Caco-2 (cell line): ENCODE results near the gene TELO2. TPM values are rescaled to one million over a fixed set of nuclear protein-coding genes. Genes with fewer than 3 reads are reported as not detected.
A peak's percentile ranks its signal among the peaks of the same experiment; 100 is the strongest.

Experiments
- Bru-seq: library from RNA; stranded (reverse); fragments of 400-500 nt; gene quantifications from one replicate; lab custom pipeline; 2021; lab: Mats Ljungman, UMichigan
- BruChase-seq, 2 experiments: library from RNA; stranded (reverse); fragments of 400-500 nt; gene quantifications; one replicate each; lab custom pipeline; 2021; lab: Mats Ljungman, UMichigan
- BruUV-seq: library from RNA; stranded (reverse); fragments of 400-500 nt; replicated peaks from 2 replicates; lab custom pipeline; 2021; lab: Mats Ljungman, UMichigan
- CTCF ChIA-PET: fragments of 300-600 bp; sonication (Branson Sonifier 250); formaldehyde crosslinking; loops from one replicate; lab custom pipeline; 2022; ENCODE audit warnings: antibody characterized with exemption; lab: Charles Lee
- POLR2A ChIA-PET: fragments of 300-600 bp; sonication (Branson Sonifier 250); formaldehyde crosslinking; loops from one replicate; lab custom pipeline; 2022; ENCODE audit warnings: antibody characterized with exemption; lab: Charles Lee
- DNase-seq, 2 experiments: peaks; one replicate each; pipeline versions ENCODE4 v3.0.0 to v3.0.0-alpha.2; 2020 to 2022
- H3K27me3 ChIP-seq: replicated peaks from 2 replicates; pipeline ENCODE4 v1.6.0; 2011; ENCODE audit warnings: low read length; ENCODE audit not compliant: control insufficient read depth, insufficient read depth
- H3K36me3 ChIP-seq: 2 replicates; pipeline ENCODE4 v1.5.1; 2011; ENCODE audit warnings: low read length; ENCODE audit not compliant: control insufficient read depth, insufficient read depth
- H3K4me1 ChIP-seq: fragments of 250-450 bp; sonication (Bioruptor Pico); 2 replicates; pipeline ENCODE4 v1.5.1; 2020; ENCODE audit warnings: mild to moderate bottlenecking
- H3K4me3 ChIP-seq: 2 replicates; pipeline ENCODE4 v1.5.1; 2011; ENCODE audit warnings: low read depth, mild to moderate bottlenecking, control low read depth, low read length
- H3K9me3 ChIP-seq: fragments of 250-450 bp; sonication (Bioruptor Pico); 2 replicates; pipeline ENCODE4 v1.5.1; 2020; ENCODE audit warnings: mild to moderate bottlenecking, moderate library complexity
- H3K27ac Mint-ChIP-seq: one replicate; pipeline ENCODE4 v1.8.0; 2022; ENCODE audit warnings: mixed read lengths; ENCODE audit not compliant: unreplicated experiment
- H3K27me3 Mint-ChIP-seq: one replicate; pipeline ENCODE4 v1.8.0; 2022; ENCODE audit warnings: mixed read lengths; ENCODE audit not compliant: insufficient read depth, unreplicated experiment
- H3K36me3 Mint-ChIP-seq: one replicate; pipeline ENCODE4 v1.8.0; 2022; ENCODE audit warnings: mild to moderate bottlenecking, mixed read lengths; ENCODE audit not compliant: insufficient read depth, unreplicated experiment
- H3K4me1 Mint-ChIP-seq: one replicate; pipeline ENCODE4 v1.8.0; 2022; ENCODE audit warnings: low read depth, mixed read lengths; ENCODE audit not compliant: unreplicated experiment
- H3K4me3 Mint-ChIP-seq: one replicate; pipeline ENCODE4 v1.8.0; 2022; ENCODE audit warnings: mild to moderate bottlenecking, moderate library complexity, mixed read lengths; ENCODE audit not compliant: unreplicated experiment
- H3K9me3 Mint-ChIP-seq: one replicate; pipeline ENCODE4 v1.8.0; 2022; ENCODE audit warnings: mixed read lengths; ENCODE audit not compliant: unreplicated experiment
- CTCF ChIP-seq, 2 experiments: fragments of 200-600 bp in 1 of 2; IDR thresholded peaks; 1 replicate in 1 of 2; 2 replicates in 1 of 2; pipeline versions ENCODE4 v1.5.1 to v1.8.0; 2011 to 2022; ENCODE audit warnings: antibody characterized with exemption in 1 of 2, control low read depth in 1 of 2, inconsistent platforms in 1 of 2, low read depth in 1 of 2, low read length in 1 of 2, mild to moderate bottlenecking in 1 of 2, moderate library complexity in 1 of 2; ENCODE audit not compliant: insufficient read depth in 1 of 2, severe bottlenecking in 1 of 2, unreplicated experiment in 1 of 2
- intact Hi-C: fragments of 100-400 bp; cut with micrococcal nuclease; formaldehyde crosslinking; loops from one replicate; pipeline ENCODE4 v1.10.0; 2022; ENCODE audit not compliant: unreplicated experiment
- long read RNA-seq: library from polyadenylated mRNA; stranded (forward); transcript quantifications from one replicate; pipeline ENCODE4 v2.0.0, GENCODE V29; 2022
- total RNA-seq: library from RNA; stranded (reverse); gene quantifications from 2 replicates; pipeline ENCODE4 v1.2.3, GENCODE V29; 2022

TELO2 gene
- 55.7 and 62.6 TPM in 2 replicates for total RNA-seq
- percentile 57 among the genes with signal in this experiment for Bru-seq, nascent RNA
- BruChase-seq, experiment 1, labeled RNA remaining after a 2-hour chase: percentile 63 among the genes with signal in this experiment
- BruChase-seq, experiment 2, labeled RNA remaining after a 6-hour chase: percentile 71 among the genes with signal in this experiment
- long read RNA-seq, transcript TELO2-201 (21 exons, 3,314 nt): major isoform, 25 of 58 reads
- long read RNA-seq, partial matches to known transcripts: 12 of 58 reads
- long read RNA-seq, other reads (novel, unspliced or antisense): 20 of 58 reads

GRCh38 chr16:1492923-1493745 lies at the start of gene TELO2:
Gene TELO2, plus strand, starts transcription at chr16:1493360. Its CDS starts 922 bp downstream, at chr16:1494282.
- Mint-ChIP-seq H3K36me3 (peaks cover 21% of the 10 kb centered on the region), H3K4me3 (peak within 1 kb of the TSS; percentile 96), H3K4me1 (no peaks in the 10 kb centered on the region), H3K9me3 (no peaks in the 10 kb centered on the region), H3K27ac (peak within 1 kb of the TSS; percentile 98), H3K27me3 (no peaks in the 10 kb centered on the region)
- Histone ChIP-seq H3K36me3 (peaks cover 3% of the 10 kb centered on the region), H3K9me3 (no peaks in the 10 kb centered on the region), H3K4me3 (peak within 1 kb of the TSS; percentile 59), H3K4me1 (peaks cover 5% of the 10 kb centered on the region; the same call in 1 of the 2 replicates), H3K27me3 (no peaks in the 10 kb centered on the region)
- intact Hi-C loops: no loop called here
- CTCF ChIA-PET: interaction anchor here (0.6 kb wide), 1 partner anchor 404 kb away, joined by 3 read pairs; no protein-coding TSS in a partner anchor
- DNase-seq: peak; percentile 85 to 88
- POLR2A ChIA-PET: interaction anchor here (0.5 to 1.9 kb wide), 3 partner anchors 72 to 1123 kb away, joined by 4 to 9 read pairs (median 5); partner anchors contain the start of genes MRPL28 and UQCC4
- no TSS peak for BruUV-seq
- TF ChIP-seq CTCF (IDR thresholded peaks at IDR 0.05; ENCODE audit: insufficient read depth in 1 of 2, low read depth in 1 of 2, low read length in 1 of 2, severe bottlenecking in 1 of 2, unreplicated experiment in 1 of 2): no peak

- CTCF ChIA-PET: no interaction called here
- POLR2A ChIA-PET: interaction anchor here (1.0 kb wide), 1 partner anchor 23 kb away, joined by 4 read pairs; the partner anchor contains the start of gene UQCC4
- intact Hi-C loops: no loop called here
Observed at GRCh38 chr16:1443403-1443973, 49.7 kb upstream of the TELO2 start.

More at GRCh38 chr16:1443403-1443973, 49.7 kb upstream of the TELO2 start:
- H3K4me1 ChIP-seq: no peaks in the 10 kb centered on the region
- H3K36me3 ChIP-seq: no peaks in the 10 kb centered on the region
- Mint-ChIP-seq H3K9me3 (no peaks in the 10 kb centered on the region), H3K36me3 (no peaks in the 10 kb centered on the region), H3K4me3 (no peak overlapping the region), H3K4me1 (no peaks in the 10 kb centered on the region), H3K27ac (no peak overlapping the region), H3K27me3 (no peaks in the 10 kb centered on the region)
- no peak overlapping the region for H3K4me3 ChIP-seq
- no peak for TF ChIP-seq CTCF (IDR thresholded peaks at IDR 0.05; ENCODE audit: insufficient read depth in 1 of 2, low read depth in 1 of 2, low read length in 1 of 2, severe bottlenecking in 1 of 2, unreplicated experiment in 1 of 2)
- no peaks in the 10 kb centered on the region for H3K9me3 ChIP-seq
- DNase-seq: no peak
- no peaks in the 10 kb centered on the region for H3K27me3 ChIP-seq
- BruUV-seq: no TSS peak
